ENCODE data around the gene CDKN1A.
"Not testable (repeated sequence)": the region's sequence is repeated elsewhere in the genome, so short reads cannot be mapped to it uniquely, and the experiment has no call there.

Gene CDKN1A

GRCh38 chr6:36698196-36698595 is 19.7 kb downstream of the CDKN1A start:
- DNase-seq (ENCODE audit: low read depth): no peak

DNA sequence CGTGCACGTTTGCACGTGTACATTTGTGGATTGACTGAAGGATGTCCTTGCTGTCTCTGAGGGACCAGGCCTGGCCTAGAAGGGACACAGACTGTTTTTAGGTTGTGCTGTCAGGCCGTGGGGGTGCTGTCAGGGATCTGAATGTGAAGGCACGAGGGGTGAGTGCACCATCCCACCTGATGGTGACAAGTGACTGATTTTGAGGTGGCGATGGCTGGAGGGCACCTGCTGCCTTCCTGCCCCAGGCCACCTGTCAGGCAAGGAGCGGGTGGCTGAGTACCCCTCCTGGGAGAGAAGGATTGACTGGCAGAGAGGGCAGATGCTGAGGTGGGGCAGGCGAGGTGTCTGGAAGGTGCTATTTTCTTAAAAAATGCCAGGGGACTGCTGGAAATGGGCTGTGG is 20.4 kb downstream of the CDKN1A start:
- DNase-seq (ENCODE audit: low read depth): no peak

- no peak for DNase-seq (ENCODE audit: low read depth)
These were observed 20.8 kb downstream of the CDKN1A start for GRCh38 chr6:36699348-36699747.

DNA sequence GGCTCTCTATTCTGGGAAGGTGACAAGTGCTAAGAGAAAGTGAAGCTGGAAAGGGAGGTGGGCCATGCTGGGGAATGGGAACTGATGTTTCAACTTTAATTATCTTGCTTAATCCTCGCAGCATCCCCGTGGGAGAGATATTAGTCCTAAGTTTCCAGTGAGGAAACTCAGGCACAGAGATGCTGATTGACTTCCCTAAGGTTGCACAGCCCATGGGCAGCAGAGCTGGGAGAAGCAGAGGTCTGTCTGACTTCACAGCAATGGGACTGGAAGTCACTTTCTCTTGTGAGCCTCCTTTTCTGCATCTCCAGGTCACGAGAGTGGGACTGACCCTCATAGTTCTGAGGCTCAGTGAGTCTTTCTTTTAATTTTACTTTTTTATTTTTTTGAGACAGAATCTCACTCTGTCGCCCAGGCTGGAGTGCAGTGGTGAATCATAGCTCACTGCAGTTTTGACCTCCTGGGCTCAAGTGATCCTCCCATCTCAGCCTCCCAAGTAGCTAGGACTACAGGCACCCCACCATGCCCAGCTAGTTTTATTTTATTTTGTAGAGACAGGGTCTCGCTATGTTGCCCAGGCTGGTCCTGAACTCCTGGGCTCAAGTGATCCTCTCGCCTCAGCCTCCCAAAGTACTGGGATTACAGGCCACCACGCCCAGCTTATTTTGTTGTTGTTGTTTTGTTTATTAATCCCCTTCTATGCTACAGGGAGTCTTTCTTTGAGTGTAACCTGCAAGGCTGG is 21.7 kb downstream of the CDKN1A start:
- DNase-seq (ENCODE audit: low read depth): no peak

DNA sequence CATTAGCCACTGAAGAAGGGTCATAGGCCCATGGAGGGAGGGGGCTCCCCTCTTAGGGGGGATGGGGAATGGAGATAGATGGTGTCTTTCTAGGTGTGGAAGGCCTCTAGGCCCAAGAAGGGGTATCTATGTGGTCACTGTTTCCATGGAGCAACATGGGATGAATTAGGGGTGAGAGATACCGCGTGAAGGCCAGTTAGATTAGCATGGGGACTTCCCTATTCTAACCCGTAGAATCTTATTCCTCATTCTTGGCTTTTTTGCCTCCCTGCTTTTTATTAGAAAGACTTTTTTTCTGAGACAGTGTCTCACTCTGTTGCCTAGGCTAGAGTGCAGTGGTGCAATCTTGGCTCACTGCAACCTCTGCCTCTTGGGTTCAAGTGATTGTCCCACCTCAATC is 22.3 kb downstream of the CDKN1A start:
- DNase-seq (ENCODE audit: low read depth): no peak

- no peak for DNase-seq (ENCODE audit: low read depth)
These were observed 23.0 kb downstream of the CDKN1A start for GRCh38 chr6:36701401-36701991.

- no peak for DNase-seq (ENCODE audit: low read depth)
These were observed 24.1 kb downstream of the CDKN1A start for GRCh38 chr6:36702656-36703055.

- DNase-seq (ENCODE audit: low read depth): no peak
These were observed 24.6 kb downstream of the CDKN1A start for GRCh38 chr6:36703081-36703606.

DNA sequence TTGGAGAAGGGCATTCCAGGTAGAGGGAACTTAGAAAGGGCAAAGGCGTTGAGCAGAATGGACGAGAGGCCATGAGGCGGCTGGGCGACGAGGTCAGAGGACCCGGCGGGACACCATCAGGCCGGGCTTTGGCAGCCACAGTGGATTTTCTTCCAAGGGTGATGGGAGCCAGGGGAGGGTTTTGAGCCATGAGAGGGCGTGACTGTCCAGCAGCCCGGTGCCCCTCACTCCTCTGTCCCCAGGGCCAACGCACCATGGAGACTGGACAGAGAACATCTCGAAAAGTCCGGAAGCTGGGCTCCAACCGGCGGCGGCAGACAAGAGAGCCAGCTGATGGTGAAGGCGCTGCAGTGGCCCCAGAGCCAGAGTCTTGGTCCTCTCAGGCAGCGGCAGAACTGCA is 25.5 kb downstream of the CDKN1A start:
- DNase-seq (ENCODE audit: low read depth): no peak

- DNase-seq (ENCODE audit: low read depth): not testable (repeated sequence)
These were observed 26.6 kb downstream of the CDKN1A start for GRCh38 chr6:36704961-36705577.

DNA sequence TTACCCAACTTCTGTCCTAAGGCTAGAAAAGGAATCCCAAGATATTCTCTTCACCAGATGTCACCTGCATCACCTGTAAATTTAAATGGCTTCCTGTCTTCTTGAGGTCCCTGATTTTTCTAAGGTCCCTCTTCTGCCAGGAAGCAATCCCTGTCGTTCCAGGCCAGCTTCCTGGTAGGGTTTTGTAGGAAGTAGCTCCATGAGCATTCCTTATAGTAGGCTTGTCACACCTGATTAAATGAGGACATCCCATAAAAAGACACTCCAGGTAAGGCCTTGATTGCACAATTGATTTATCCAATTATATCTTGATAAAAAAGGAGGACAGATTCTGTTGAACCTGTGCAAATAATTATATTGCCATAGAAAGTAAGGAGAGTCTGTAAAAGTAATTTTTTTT is 27.8 kb downstream of the CDKN1A start:
- DNase-seq (ENCODE audit: low read depth): no peak

DNA sequence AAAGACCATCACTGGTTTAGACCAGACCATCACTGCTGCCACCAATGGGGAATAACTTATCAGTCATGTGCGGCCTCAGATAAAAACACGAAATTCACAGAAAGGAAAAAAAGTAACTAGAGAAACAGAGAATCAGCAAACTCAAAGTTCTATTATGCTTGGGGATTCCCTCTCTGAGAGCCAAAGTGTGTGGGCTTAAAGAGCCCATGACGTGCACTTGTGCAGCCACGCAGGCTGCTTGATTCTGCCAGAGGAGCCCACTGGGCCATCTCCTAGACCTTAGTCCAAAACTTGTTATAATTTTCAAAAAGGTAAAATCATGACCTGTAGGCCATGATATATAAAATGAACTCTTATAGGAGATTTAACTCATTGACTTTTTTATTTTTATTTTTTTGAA is 34.3 kb downstream of the CDKN1A start:
- DNase-seq (ENCODE audit: low read depth): no peak

DNA sequence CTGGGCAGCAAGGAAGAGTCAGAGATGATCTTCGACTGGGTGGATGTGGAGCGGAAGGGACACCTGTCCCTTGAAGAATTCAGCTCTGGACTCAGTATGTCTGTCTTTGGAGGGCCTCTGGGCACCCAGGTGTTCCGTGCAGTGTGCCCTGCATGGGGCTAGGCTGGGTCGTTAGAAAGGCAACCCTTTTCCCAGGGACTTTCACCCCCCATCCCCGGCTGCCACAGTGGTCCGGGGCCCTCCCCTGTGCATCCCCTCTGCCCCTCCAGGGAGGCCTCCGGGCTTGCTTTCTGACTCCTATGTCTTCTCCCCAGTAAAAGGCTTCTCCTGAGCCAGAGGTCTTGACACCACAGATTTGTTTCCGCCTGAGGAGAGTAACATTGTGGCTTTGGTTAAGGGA is 35.3 kb downstream of the CDKN1A start:
- DNase-seq (ENCODE audit: low read depth): no peak

- no peak for DNase-seq (ENCODE audit: low read depth)
These were observed 36.0 kb downstream of the CDKN1A start for GRCh38 chr6:36714511-36714910.

- DNase-seq (ENCODE audit: low read depth): no peak
These were observed 37.0 kb downstream of the CDKN1A start for GRCh38 chr6:36715469-36715868.

GRCh38 chr6:36716476-36717093 is 38.1 kb downstream of the CDKN1A start:
- no peak for DNase-seq (ENCODE audit: low read depth)

DNA sequence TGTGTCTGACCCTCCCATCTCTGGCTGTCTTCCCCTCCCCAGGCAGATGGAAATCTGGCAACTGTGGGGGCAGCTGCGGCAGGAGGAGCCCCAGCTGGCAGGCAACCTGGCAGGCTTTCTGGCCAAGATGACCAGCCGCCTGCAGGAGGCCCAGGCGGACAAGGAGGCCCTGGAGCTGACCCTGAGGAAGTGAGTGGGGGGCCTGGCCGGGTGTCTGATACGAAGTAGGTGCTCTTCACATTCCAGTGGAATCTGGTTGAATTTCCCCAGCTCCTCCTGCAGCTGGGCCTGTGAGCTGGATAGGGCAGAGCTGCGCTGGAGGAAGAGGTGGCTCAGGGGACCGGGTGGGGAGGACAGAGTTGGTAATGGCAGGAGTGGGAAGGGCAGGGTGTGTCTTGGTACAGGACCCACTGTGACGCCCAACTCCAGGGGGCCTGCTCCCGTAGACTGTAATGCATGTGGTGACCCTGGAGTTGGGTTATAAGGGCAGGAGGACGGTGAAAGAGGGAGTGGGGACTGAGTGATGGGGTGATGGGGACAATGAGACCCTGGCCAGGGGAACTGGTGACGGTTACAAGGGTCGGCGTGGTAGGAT is 38.8 kb downstream of the CDKN1A start:
- no peak for DNase-seq (ENCODE audit: low read depth)

DNA sequence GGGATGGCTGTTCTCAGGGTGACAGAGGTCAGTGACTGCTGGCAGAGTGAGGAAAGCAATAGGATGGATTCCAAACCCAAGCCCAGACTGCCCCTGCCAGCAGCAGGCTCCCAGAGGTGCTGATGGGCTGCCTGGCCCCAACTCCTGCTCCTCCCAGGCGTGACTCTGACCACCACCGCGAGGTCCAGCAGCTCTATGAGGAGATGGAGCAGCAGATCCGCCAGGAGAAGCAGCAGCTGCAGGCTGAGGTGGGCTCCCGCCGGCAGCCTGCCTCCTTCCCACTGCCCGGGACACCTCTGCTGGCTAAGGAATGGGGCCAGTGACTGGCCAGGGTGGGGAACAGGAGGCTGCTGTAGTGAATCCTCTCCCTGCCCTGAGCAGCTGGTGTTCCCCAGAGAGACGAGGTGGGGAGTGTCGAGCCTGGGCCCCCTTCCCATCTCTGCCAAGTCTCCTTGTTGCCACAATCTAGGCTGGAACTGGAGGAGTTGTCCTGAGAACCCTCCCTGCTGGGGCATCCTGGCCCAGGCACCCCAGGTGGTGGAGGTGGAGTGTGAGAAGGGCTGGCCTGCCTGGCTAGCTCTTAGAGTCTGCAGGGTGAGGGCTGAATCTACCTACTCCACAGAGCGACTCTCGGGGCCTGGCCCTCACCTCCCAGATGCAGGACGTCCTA is 39.5 kb downstream of the CDKN1A start:
- no peak for DNase-seq (ENCODE audit: low read depth)

- DNase-seq (ENCODE audit: low read depth): no peak
These were observed 40.0 kb downstream of the CDKN1A start for GRCh38 chr6:36718560-36718959.

DNA sequence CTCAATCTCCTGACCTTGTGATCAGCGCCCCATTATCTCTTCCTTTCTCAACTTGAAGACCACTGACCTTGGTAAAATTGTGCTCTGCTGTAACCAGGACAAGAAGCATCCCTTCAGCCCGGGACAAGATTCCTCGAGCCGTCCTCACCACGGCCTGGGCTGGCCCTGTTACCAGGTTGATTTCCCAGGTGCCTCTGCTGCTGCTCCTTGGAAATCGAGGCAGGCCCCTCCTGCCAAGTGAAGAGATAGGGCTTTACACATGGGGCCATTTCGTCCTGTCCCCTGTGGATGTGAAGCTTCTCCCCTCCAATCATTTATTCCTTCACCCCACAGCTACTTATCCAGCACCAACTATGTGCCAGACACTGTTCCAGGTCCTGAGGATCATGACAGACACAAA is 40.6 kb downstream of the CDKN1A start:
- no peak for DNase-seq (ENCODE audit: low read depth)

DNA sequence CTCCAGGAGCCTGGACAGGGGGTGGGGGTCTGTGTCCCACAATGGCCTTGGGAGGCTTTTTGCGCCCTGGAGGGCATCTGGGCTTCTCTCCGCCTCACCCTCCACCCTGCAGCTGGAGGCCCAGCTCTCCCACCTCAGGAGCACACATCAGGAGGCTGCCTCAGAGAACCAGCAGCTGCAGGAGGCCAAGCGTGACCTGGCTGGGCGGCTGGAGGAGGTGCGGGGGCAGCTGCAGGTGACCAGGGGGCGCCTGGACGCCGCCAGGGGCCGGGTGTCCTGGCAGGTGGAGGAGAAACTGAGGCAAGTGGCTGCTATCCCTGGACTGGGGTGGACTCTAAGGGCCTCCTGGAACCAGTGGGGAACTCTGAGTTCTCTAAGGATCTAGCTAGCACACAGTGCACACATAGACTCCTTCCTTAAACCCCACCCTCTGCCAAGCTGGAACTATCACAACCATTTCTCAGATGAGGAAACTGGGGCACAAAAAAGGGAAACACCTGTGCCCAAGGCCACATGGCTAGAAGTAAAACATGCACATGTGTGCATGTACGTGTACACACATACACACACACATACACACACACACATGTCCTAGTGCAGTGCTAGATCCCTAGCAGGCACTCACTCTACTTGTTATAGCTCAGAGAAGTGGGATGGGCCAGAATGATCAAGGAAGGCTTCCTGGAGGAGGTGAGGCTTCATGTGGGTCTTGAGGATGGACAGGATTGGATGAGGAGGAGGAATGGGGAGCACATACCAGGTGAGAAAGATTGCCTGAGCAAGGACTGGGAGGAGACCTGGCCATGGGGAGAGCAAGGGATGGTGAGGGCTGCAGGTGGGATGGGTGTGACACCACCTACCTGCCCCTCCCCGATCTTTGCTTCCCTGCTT is 42.0 kb downstream of the CDKN1A start:
- no peak for DNase-seq (ENCODE audit: low read depth)

All from stimulated activated CD8-positive, alpha-beta memory T cell treated with anti-CD3 and anti-CD28 coated beads, Interleukin-12 subunit alpha, Interleukin-12 subunit beta, amount 100 ng/mL, for 1 hour (primary cell).